MM.1S (cell line): Measurements from ENCODE around the gene TRAPPC12.

ENCODE experiments used
- EZH2 ChIP-seq: fragments of 300-600 bp; sonication (generic); optimal IDR thresholded peaks from 2 replicates; pipeline ENCODE3; 2017; ENCODE audit warnings: low read depth, mild to moderate bottlenecking, antibody characterized with exemption, low read length, mixed read lengths
- EZH2phosphoT487 ChIP-seq: fragments of 300-600 bp; sonication (generic); IDR thresholded peaks from 2 replicates; pipeline ENCODE4 v1.6.1; 2018; ENCODE audit warnings: antibody characterized with exemption, low read length
- TF ChIP-seq, protein P1 (sequence below): fragments of 300-600 bp; sonication (generic); IDR thresholded peaks from 2 replicates; pipeline ENCODE4 v1.5.1; 2016; ENCODE audit warnings: antibody characterized with exemption, low read length, mixed read lengths

- TF ChIP-seq EZH2 (no peak), EZH2phosphoT487 (no peak)
- TF ChIP-seq, protein P1, sequence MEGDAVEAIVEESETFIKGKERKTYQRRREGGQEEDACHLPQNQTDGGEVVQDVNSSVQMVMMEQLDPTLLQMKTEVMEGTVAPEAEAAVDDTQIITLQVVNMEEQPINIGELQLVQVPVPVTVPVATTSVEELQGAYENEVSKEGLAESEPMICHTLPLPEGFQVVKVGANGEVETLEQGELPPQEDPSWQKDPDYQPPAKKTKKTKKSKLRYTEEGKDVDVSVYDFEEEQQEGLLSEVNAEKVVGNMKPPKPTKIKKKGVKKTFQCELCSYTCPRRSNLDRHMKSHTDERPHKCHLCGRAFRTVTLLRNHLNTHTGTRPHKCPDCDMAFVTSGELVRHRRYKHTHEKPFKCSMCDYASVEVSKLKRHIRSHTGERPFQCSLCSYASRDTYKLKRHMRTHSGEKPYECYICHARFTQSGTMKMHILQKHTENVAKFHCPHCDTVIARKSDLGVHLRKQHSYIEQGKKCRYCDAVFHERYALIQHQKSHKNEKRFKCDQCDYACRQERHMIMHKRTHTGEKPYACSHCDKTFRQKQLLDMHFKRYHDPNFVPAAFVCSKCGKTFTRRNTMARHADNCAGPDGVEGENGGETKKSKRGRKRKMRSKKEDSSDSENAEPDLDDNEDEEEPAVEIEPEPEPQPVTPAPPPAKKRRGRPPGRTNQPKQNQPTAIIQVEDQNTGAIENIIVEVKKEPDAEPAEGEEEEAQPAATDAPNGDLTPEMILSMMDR, result no peak
These were observed 87.0 kb downstream of the TRAPPC12 start for GRCh38 chr2:3466482-3466863.
